Ecto neural progenitor cell (in vitro differentiated cells): ENCODE data around the gene NUP188.
"Not testable (repeated sequence)": the region's sequence is repeated elsewhere in the genome, so short reads cannot be mapped to it uniquely, and the experiment has no call there.

Experiments used
- DNase-seq: peaks from one replicate; pipeline ENCODE4 v3.0.0-alpha.2; 2018; ENCODE audit warnings: low spot score

Gene NUP188

DNA sequence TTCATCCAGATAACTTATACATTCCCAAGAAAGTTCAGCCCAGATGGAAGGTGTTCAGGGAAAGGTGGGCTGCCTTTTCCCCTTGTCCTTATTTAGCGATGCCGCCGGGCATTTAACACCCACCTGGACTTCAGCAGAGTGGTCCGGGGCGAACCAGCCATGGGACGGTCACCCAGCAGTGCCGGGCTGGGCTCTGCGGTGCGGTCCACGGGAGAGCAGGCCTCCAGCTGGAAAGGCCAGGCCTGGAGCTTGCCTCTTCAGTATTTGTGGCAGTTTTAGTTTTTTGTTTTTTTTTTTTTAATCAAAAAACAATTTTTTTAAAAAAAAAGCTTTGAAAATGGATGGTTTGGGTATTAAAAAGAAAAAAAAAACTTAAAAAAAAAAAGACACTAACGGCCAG is 30.8 kb upstream of the NUP188 start:
- DNase-seq: no peak

DNA sequence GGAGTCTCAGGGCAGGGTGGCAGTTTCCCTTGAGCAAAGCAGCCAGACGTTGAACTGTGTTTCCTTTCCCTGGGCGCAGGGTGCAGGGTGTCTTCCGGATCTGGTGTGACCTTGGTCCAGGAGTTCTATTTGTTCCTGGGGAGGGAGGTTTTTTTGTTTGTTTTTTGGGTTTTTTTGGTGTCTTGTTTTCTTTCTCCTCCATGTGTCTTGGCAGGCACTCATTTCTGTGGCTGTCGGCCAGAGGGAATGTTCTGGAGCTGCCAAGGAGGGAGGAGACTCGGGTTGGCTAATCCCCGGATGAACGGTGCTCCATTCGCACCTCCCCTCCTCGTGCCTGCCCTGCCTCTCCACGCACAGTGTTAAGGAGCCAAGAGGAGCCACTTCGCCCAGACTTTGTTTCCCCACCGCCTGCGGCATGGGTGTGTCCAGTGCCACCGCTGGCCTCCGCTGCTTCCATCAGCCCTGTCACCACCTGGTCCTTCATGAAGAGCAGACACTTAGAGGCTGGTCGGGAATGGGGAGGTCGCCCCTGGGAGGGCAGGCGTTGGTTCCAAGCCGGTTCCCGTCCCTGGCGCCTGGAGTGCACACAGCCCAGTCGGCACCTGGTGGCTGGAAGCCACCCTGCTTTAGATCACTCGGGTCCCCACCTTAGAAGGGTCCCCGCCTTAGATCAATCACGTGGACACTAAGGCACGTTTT is 30.2 kb upstream of the NUP188 start:
- no peak for DNase-seq

DNA sequence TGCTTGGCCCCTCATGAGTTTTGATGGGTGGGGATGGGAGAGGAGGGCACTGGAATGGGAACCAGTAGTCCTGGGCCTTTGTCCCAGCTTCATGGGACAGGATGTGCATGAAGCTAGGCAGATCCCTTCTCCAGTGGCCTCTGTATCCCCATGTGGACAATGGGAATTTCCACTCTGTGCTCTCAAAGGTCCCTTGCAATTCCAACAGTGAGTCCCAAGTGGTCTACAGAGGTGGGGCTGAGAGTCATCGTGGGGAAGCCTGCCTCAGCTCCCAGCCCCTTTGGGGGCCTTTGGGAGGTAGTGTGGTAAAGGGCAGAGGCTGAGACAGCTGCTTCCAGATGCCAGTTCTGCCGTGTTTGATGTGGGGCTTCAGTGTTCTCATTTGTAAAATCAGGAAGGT is 28.6 kb upstream of the NUP188 start:
- DNase-seq: no peak

DNA sequence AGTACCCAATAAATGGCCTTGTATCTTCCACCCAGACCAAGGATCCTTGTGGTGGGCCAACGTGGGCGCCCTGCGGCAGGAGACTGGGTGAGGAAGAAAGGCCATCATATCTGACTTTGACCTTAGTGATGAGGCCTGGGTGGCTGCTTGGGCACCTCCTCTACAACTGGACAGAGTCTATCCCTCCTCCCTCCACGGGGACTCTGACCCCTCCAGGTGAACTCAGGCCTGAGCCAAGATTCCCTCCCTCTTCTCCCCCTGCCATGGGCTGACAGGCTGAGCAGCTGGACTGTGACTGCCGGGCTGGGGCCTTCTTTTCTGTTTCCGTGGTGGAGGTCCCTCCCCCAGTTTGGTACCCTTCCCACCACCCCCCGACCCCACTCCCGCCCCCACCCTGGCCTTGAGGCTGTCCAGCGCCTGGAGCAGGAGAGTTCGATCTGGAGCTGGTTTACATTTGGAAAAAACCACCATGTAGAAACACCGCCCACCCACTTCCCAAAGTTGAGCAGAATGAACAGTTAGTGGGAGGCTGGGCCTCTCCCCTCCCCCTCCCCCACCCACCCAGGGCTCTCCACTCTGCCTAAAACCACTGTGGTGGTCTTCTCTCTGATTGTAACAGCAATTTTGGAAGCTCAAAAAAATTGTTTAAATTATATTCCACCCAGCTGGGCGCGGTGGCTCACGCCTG is 28.0 kb upstream of the NUP188 start:
- DNase-seq: peak; percentile 45

DNA sequence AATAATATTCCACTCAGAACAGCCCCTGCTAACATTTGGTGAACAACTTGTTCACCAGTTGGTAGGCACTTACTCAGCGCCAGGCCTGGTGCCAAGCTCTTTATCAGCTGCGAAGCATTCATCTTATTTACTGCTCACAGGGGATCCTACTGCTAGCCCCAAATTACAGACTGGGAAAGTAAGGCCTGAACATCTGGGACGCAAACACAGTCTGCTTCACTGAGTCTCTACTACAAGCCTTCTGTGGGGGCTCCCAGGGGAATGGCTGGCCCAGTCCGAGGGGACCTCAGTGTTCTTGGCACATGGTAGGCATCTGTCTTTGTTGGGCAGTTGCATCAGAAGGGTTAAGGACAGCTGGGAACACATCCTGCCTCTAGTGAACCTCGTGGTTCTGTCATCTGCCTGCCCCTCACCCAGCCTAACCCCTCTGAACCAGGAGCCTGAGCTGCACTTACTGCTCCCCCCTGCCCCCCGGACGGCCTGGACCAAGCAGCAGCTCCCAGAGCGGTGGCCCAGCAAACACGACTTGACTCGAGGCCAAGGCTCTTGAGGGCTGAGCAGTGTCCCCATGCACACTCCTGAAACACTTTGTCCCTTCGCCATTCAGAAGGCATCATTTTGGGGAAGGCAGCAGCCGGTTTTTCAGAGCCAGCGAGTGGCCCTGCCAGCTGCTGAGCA is 27.0 kb upstream of the NUP188 start, which contains the start of gene PHYHD1:
Gene PHYHD1, plus strand, starts transcription at position 602 of the 678 bp plus-strand sequence. CDS start 1,342 bp downstream, outside the sequence.
- peak; percentile 46 for DNase-seq

DNA sequence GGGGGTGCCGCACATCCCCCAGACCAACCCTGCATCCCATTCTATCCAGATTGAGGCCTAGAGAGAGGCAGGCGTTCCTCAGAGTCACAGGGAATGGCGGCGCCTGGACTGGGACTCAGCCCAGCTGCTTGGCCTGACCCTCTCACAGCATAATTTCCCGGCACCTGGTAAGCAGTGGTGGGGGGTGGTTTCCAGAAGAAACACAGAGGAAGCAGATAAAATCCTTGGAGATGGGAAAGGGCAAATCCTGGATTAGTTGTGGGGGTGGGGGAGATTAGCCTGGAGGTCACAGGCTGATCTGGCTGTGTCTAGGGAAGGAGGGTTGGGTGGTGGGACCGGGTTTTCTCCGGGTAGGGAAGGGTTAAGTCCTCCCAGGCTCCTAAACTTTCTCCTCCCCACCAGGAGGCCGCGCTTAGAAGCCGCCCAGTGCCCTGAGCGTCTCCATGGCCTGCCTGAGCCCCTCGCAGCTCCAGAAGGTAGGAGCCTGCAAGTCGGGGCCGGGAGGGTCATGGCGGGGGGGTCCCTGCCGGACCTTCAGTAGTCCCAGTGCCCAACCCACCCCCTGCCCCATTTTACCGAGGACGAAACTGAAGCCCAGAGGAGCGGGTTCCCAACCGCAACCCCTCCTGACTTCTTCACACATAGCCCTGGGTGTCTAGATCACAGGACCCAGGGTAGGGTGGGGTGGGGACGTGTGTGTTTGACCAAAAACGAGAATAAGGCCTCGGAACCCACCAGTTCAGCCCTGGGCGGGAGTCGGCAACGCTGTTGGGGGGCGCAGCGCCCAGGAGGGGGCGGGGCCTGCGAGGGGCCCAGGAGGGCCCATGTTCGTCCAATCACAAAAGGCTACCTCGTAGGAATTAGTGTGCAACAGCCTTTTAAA is 25.4 kb upstream of the NUP188 start:
- DNase-seq: peak; percentile 87

DNA sequence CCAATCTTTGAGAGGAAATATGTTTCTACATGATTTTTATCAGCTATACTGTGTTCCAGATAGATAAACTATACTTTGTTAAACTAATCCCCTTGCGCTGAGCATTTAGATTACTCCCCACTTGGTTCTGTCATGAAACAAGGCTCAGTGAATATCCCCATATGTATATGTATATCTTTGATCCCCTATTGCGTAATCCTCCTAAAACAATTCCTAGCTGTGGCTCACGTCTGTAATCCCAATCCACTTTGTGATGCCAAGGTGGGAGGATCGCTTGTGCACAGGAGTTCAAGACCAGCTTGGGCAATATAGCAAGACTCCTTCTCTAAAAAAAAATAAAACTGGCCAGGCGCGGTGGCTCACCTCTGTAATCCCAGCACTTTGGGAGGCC is 24.0 kb upstream of the NUP188 start:
- no peak for DNase-seq

DNA sequence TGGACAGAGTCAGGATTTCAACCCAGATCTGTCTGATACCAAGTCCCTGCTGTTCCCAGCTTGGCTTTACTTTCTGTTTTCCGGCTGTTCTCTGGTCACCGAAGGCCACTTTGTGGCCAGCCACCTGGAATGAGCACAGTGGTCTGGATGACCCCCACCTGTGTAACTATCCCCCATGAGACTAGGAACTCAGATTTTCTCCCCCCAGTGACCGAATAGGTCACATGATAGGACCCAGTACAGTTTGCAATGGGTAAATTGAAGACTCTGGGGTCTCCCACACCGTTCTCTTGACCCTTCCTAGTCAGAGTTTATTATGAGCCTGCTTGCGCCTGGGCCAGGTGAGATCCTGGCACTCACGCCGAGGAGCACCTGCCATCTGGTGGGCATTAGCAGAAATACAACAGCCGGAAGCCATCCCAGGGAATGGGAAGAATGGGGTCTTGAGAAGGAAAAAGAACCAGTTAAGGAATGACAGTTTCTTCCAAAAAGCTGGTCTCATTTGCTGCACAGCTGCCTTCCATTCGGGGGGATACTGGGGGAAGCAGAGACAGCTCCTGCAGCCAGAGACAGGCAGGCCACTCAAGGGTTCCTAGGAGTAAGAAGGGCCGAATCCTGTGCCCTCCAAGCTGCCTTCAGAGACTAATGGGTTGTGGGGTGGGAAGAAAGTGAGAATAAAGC is 19.6 kb upstream of the NUP188 start:
- peak; percentile 76 for DNase-seq

DNA sequence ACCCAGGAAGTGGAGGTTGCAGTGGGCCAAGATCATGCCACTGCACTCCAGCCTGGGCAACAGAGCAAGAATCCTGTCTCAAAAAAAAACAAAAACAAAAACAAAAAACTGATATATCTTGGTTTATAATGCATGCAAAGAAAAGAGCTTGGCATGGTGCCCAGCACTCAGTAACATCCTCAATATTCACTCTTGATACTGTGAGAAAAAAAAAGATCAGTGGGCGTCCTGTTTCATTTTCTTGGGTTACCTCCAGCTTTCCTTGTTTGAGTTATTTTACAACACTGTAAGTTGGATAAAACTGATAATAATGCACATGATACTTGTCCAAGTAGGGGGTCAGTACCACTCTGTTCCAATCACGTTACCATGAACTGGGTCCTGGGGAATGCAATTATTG is 18.9 kb upstream of the NUP188 start:
- DNase-seq: no peak

DNA sequence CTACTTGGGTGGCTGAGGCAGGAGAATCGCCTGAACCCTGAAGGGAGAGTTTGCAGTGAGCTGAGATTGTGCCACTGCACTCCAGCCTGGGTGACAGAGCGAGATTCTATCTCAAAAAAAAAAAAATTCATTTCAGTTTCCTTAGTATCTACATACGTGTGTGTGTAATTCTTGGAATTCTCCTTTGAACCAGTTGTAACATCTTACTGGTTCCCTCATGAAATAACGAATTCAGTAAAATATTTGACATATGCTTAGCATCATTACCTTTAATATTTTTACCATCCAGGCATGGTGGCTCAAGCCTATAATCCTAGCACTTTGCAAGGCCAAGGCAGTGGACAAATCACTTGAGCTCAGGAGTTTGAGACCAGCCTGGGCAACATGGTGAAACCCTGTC is 17.9 kb upstream of the NUP188 start:
- DNase-seq: no peak

DNA sequence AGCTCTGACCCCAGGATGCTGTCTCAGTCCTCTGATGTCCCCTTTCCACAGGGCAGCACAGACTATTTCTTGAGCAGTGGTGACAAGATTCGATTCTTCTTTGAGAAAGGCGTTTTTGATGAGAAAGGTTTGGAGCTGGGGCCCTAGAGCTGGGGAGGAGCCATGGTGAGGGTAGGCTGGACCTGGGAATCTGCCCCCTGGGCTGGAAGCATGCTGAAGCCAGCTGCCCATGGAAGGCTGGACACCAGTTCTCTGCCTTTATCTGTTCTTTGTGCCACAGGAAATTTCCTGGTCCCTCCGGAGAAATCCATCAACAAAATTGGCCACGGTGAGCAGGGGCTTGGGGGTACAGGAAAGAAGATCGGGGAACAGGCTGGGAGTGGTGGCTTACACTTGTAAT is 13.8 kb upstream of the NUP188 start:
- no peak for DNase-seq

DNA sequence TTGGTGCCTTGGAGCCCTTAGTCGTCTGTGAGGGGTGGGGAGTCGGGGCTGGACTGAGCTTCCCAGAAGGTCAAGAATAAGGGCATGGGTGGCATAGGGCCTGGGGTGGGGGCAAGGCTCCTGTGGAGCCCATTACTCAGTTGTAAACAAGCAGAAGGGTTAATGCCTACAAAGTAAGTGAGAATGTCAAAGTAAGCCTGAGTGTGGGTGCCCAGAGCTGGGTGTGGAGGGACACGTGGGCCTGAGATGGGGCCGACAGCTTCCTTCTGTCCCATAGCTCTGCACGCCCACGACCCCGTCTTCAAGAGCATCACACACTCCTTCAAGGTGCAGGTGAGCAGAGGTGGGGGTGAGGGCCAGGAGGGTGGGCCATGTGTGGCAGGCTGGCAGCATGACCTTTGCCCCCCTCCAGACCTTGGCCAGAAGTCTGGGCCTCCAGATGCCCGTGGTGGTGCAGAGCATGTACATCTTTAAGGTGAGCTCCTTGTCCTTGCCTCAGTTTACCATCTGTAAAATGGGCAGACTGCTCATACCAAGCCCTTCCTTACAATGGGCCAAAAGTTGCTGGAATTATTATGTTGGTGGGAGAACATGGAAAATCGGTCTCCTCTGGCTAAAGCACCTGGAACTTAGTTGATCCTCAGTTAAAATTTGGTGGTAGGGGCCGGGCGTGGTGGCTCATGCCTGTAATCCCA is 11.2 kb upstream of the NUP188 start:
- DNase-seq: no peak

DNA sequence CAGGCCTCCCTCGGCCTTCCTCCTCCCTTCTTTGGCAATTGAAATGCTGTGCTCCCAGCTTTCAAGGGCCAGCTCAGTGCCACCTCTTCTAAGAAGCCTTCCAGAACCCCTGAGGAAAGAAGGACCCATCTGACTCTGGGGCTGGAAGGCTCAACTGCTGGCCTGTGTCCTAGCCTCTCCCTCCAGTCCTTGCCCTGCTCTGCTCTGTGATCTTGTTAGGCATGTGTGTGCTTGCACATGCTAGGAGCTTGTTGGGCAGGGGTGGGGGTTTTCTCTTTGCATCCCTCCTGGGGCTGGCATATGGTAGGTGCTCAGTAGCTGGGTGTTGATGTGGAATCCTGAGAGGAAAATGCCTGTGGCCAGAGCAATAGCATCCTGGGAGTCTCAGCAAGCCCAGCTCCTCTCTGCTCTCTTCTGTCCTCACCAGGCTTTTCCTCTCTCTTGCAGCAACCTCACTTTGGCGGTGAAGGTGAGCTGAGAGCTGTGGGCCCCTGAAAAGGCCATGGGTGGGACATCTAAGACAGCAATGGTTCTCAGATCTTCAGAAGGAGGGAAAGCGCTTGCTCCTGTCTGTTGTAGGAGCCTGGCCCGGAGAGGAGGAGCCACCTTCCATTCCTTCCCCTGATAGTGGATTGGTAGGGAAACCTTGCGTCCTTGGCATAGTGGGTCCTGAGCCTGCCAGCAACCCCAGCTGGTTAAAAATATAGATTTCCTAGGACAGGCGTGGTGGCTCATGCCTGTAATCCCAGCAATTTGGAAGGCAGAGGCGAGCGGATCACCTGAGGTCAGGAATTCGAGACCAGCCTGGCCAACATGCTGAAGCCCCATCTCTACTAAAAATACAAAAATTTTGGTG is 10.0 kb upstream of the NUP188 start:
- no peak for DNase-seq

DNA sequence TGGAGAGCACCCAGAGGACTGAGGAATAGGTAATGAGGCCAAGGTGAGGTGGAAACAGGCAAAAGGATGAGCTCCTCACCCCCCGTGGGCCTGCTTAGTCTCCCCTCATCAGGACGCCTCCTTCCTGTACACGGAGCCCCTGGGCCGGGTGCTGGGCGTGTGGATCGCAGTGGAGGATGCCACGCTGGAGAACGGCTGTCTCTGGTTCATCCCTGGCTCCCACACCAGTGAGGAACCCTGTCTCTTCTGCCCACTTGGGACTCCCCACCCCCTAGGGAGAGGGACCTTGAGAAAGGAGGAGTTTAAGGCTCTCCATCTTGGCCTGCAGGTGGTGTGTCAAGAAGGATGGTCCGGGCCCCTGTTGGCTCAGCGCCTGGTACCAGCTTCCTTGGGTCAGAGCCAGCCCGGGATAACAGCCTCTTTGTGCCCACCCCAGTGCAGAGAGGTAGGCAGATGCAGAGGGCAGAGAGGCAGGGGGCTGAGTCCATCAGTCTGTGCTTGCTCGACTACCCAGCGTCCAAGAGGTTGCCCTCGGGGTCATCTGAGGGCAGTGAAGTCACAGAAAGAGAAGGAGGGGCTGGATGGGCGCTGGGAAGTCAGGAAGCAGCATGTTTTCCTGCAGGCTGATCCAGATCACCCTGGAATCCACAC is 7.1 kb upstream of the NUP188 start:
- no peak for DNase-seq

DNA sequence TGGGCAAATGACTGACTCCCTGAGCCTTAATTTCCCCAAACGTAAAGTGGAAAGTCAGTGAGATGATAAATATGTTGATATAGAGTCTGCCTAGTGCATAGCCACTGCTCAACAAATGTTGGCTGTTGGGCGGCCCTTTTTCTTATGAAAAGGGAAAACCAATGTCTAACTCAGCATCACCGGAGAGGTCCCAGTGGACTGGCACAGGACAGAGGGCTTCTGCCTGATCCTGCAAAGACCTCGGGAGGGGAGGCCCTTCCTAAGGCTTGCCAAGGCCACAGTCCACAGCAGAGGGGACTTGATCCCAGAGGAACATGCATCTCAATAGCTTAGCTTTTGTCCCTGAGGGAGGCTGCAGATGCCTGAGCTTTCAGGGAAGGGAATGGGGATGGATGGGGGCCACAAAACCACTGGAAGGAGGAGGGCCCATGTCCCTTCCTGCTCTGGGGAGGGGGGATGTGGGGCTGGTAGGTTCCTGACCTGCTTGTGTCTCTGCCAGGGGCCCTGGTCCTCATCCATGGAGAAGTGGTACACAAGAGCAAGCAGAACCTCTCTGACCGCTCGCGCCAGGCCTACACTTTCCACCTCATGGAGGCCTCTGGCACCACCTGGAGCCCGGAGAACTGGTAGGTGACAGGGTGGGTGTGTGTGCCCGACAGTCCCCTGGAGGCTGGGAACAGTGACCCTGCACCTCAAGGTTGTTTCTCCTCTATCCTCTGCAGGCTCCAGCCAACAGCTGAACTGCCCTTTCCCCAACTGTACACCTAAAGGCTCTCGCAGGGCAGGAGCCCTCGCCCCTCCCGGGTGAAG is 6.3 kb upstream of the NUP188 start:
- no peak for DNase-seq

DNA sequence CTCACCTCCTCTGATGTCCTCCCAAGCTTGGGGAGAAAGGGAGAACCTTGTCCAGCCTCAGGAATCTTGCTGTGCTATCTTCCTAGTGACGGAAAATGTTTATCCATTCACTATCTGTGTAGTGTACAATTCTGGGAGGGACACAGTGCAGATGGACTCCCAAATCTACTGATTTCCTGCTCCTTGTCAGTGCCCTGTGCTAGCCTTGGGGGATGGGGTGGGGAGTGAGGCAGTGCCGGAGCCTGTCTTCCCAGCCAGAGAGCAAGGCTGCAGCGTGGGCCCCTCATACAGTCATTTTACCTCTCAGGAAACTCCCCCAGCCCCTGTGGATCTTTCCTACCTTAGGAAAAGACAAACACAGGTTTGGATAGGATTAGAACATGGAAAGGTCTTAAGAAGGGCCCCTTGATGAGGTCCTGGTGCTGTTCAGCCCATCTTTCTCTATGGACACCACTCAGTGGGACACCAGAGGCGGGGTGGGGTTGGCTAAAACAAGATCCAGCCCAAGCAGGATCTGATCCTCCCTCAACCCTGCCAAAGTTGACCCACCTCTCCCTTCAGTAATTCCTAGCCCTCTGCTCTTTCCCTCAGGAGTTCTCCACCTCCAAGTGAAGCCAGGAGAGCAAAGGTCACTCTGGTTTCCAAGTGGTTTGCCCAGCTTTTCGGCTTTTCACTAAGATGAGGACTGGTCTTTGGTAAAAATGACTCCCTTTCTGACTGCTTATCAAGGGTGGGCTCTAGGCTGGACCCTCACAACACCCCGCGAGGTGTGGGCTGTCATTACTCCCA is 3.5 kb upstream of the NUP188 start:
- DNase-seq: no peak

DNA sequence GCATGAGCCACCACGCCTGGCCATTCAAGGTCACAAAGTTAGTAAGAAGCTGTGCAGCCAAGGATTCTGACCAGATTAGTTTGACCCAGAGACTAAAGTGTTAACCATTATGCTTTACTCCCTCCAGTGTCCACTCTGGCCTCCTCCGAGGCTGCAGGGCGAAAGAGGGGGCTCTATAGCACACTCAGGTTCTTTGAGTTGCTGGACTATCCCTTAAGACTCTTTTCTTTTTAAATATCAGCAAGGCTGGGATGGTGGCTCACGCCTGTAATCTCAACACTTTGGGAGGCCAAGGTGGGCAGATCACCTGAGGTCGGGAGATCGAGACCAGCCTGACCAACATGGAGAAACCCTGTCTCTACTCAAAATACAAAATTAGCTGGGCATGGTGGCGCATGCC is 2.5 kb upstream of the NUP188 start:
- not testable (repeated sequence) for DNase-seq
